ENCODE measurements around the gene APP. TPM values are rescaled to one million over a fixed set of nuclear protein-coding genes. Genes with fewer than 3 reads are reported as not detected.
"Not testable (repeated sequence)": the region's sequence is repeated elsewhere in the genome, so short reads cannot be mapped to it uniquely, and the experiment has no call there.

Gene APP
- total RNA-seq, 4 donors from 2014 or later = 209 to 297 (median 240) TPM

GRCh38 chr21:26085127-26085526 is 85.4 kb downstream of the APP start:
- TF ChIP-seq POLR2A (IDR thresholded peaks at IDR 0.05) (no peak), CTCF (IDR thresholded peaks at IDR 0.05) (no peak)
- no peaks in the 10 kb centered on the region for H3K27me3 ChIP-seq
- H3K9me3 ChIP-seq = no peaks in the 10 kb centered on the region
- no peak for DNase-seq
- peaks cover 0 to 3% (median 0%) of the 10 kb centered on the region in 3 donors for H3K36me3 ChIP-seq
- no peak overlapping the region for H3K4me3 ChIP-seq
- H3K4me1 ChIP-seq = no peaks in the 10 kb centered on the region
- H3K27ac ChIP-seq = no peak overlapping the region

- TF ChIP-seq CTCF (IDR thresholded peaks at IDR 0.05) (no peak), POLR2A (IDR thresholded peaks at IDR 0.05) (no peak)
- H3K9me3 ChIP-seq = no peaks in the 10 kb centered on the region
- DNase-seq = no peak
These were observed 88.0 kb downstream of the APP start for GRCh38 chr21:26082549-26082948.

GRCh38 chr21:26081175-26081760 is 89.3 kb downstream of the APP start:
- H3K36me3 ChIP-seq, H3K4me3 ChIP-seq, H3K27ac ChIP-seq, H3K27me3 ChIP-seq, H3K9me3 ChIP-seq, DNase-seq, H3K4me1 ChIP-seq: not testable (repeated sequence)

More at GRCh38 chr21:26082549-26082948, 88.0 kb downstream of the APP start:
- Histone ChIP-seq H3K27me3 (no peaks in the 10 kb centered on the region), H3K27ac (no peak overlapping the region), H3K4me1 (no peaks in the 10 kb centered on the region), H3K36me3 (no peaks in the 10 kb centered on the region), H3K4me3 (no peak overlapping the region)

- H3K4me3 ChIP-seq = no peak overlapping the region
- no peaks in the 10 kb centered on the region for H3K36me3 ChIP-seq
- TF ChIP-seq POLR2A (IDR thresholded peaks at IDR 0.05) (no peak), CTCF (IDR thresholded peaks at IDR 0.05) (no peak)
- no peak for DNase-seq
- H3K27ac ChIP-seq = no peak overlapping the region
- H3K27me3 ChIP-seq = no peaks in the 10 kb centered on the region
- H3K9me3 ChIP-seq = no peaks in the 10 kb centered on the region
- H3K4me1 ChIP-seq = no peaks in the 10 kb centered on the region
These were observed 90.4 kb downstream of the APP start for GRCh38 chr21:26080211-26080610.

- Histone ChIP-seq H3K36me3 (no peaks in the 10 kb centered on the region), H3K4me3 (no peak overlapping the region), H3K27ac (no peak overlapping the region), H3K4me1 (no peaks in the 10 kb centered on the region), H3K9me3 (no peaks in the 10 kb centered on the region), H3K27me3 (no peaks in the 10 kb centered on the region)
- TF ChIP-seq POLR2A (IDR thresholded peaks at IDR 0.05) (no peak), CTCF (IDR thresholded peaks at IDR 0.05) (no peak)
- DNase-seq = no peak
These were observed 91.2 kb downstream of the APP start for GRCh38 chr21:26079366-26079765.

GRCh38 chr21:26077521-26077920 is 93.0 kb downstream of the APP start:
- H3K27ac ChIP-seq = no peak overlapping the region
- TF ChIP-seq CTCF (IDR thresholded peaks at IDR 0.05) (no peak), POLR2A (IDR thresholded peaks at IDR 0.05) (no peak)
- H3K4me1 ChIP-seq = no peaks in the 10 kb centered on the region
- no peak overlapping the region for H3K4me3 ChIP-seq
- no peak for DNase-seq
- no peaks in the 10 kb centered on the region for H3K27me3 ChIP-seq
- H3K36me3 ChIP-seq = no peaks in the 10 kb centered on the region
- H3K9me3 ChIP-seq = no peaks in the 10 kb centered on the region
